ENCODE data around the gene FGF2.

- TF ChIP-seq CTCF (IDR thresholded peaks at IDR 0.05) (no peak), FOXM1 (IDR thresholded peaks at IDR 0.05; ENCODE audit: low read depth) (no peak), YY1 (IDR thresholded peaks at IDR 0.05; ENCODE audit: low read depth) (no peak), ELF1 (IDR thresholded peaks at IDR 0.05) (no peak), TCF12 (IDR thresholded peaks at IDR 0.05) (no peak), EP300 (IDR thresholded peaks at IDR 0.05; ENCODE audit: borderline replicate concordance in 1 of 2, low read depth in 1 of 2, low read length in 1 of 2) (no peak), NRF1 (IDR thresholded peaks at IDR 0.05; ENCODE audit: low read depth, low read length) (no peak), SMC3 (IDR thresholded peaks at IDR 0.05; ENCODE audit: low read depth, low read length) (no peak), MAX (IDR thresholded peaks at IDR 0.05; ENCODE audit: low read depth) (no peak), POLR2AphosphoS5 (IDR thresholded peaks at IDR 0.05; ENCODE audit: low read depth, low read length) (no peak), REST (IDR thresholded peaks at IDR 0.05; ENCODE audit: low read depth, low read length) (no peak), EZH2phosphoT487 (IDR thresholded peaks at IDR 0.05; ENCODE audit: borderline replicate concordance, low read depth) (no peak), ZBTB33 (IDR thresholded peaks at IDR 0.05; ENCODE audit: borderline replicate concordance, low read depth) (no peak), RCOR1 (IDR thresholded peaks at IDR 0.05; ENCODE audit: low read length) (no peak)
These were observed 5.5 kb upstream of the FGF2 start for GRCh38 chr4:122821092-122821491.

All from SK-N-SH (cell line).